Kidney epithelial cell (primary cell): Measurements from ENCODE around the gene ADCK1. TPM values are rescaled to one million over a fixed set of nuclear protein-coding genes. Genes with fewer than 3 reads are reported as not detected.

Experiments
- DNase-seq: peaks from one replicate; pipeline ENCODE4 v3.0.0-alpha.2; 2010; ENCODE audit warnings: low read depth
- H3K27me3 ChIP-seq: 2 replicates; pipeline ENCODE4 v1.6.0; 2011; ENCODE audit warnings: low read length; ENCODE audit not compliant: control insufficient read depth, insufficient read depth
- H3K36me3 ChIP-seq: 2 replicates; pipeline ENCODE4 v1.5.1; 2011; ENCODE audit warnings: low read length; ENCODE audit not compliant: control insufficient read depth, insufficient read depth
- H3K4me3 ChIP-seq: 2 replicates; pipeline ENCODE4 v1.5.1; 2011; ENCODE audit warnings: low read depth, mild to moderate bottlenecking, control low read depth, low read length
- CTCF ChIP-seq: IDR thresholded peaks from 2 replicates; pipeline ENCODE4 v1.5.1; 2011; ENCODE audit warnings: mild to moderate bottlenecking, moderate library complexity, low read length, control low read depth, inconsistent platforms; ENCODE audit not compliant: insufficient read depth, poor library complexity, severe bottlenecking
- total RNA-seq: library from RNA; depleted of rRNA; stranded (reverse); fragments of >200 nt; gene quantifications from 2 replicates; pipeline ENCODE4 v1.2.3, GENCODE V29; 2015

ADCK1 gene
- total RNA-seq, 1 donor from 2014 or later = 9.3 TPM

GRCh38 chr14:77973246-77973645 lies 173.3 kb downstream of the ADCK1 start:
- no peak for TF ChIP-seq CTCF
- no peak for DNase-seq
- H3K36me3 ChIP-seq = no peaks in the 10 kb centered on the region
- peaks cover 5% of the 10 kb centered on the region for H3K27me3 ChIP-seq
- no peak overlapping the region for H3K4me3 ChIP-seq

DNA sequence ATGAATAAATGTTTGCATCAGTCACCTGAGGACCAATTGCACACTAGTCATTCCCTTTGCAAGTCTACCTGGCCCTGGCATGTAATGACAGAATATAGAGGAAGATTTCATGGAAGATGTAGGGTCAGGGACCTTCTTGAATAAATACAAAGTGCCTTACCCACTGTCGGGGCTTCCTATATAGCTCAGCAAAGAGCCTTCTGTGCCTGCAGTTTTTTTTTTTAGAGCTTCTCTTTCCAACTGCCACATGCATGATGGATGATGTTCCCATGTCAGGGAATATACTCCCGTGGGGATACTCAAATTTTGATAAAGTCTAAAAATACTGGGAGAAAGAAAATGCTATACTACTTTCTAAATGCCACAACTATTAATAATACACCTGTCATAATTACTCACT lies 176.7 kb downstream of the ADCK1 start:
- Histone ChIP-seq H3K27me3 (peaks cover 15% of the 10 kb centered on the region), H3K36me3 (no peaks in the 10 kb centered on the region), H3K4me3 (no peak overlapping the region)
- no peak for DNase-seq
- TF ChIP-seq CTCF = no peak

DNA sequence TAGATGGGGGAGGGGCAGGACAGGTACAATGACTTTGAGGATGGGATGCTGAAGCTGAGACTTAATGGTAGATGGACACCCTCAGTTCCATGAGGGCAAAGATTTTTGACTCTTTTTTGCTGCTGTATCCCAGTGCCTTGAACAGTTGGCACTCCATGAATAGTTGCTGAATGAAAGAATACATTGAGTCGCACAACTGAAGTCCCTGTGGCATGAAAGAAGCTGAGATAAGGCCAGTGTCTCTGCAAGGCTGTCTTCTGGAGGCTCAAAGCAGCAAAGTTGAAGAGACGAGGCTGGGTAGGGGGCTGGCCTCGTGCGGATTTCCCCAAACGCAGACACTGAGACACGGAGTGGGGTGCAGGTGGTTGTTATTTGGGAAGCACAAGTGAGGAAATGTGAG lies 179.3 kb downstream of the ADCK1 start:
- H3K4me3 ChIP-seq = no peak overlapping the region
- H3K27me3 ChIP-seq = peaks cover 17% of the 10 kb centered on the region
- TF ChIP-seq CTCF = no peak
- H3K36me3 ChIP-seq = no peaks in the 10 kb centered on the region
- no peak for DNase-seq

DNA sequence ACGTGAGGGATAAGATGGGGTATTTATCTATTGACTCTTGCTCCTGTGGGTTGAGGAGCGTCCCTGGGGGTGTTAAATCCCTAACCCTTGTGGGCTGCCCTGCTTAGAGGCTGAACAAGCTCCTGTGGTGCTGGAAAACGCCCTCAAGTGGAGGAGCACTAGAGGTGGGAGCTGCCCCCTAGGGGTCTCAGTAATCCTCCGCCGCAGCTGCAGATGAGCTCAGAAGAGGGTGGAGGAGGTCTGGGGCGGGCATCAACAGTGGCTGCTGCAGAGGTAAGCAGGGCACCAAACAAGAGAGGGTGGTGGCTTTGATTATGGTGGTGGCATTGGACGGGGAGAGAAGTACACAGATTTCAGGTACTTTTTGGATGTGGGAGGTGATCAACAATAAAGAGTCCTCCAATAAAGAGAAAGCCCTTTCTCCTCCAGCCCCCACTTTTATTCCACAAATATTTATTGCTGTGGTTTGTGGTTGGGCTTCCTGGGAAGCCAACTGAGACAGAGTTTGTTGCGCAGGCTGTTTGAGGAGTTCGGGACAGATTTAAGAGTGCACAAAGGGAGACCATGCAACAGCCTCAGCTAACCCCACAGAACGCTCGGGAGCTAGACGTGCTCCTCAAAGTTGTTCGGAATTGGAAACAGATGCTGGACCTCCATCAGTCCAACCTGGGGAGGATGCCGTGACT lies 179.9 kb downstream of the ADCK1 start:
- H3K4me3 ChIP-seq = no peak overlapping the region
- no peak for DNase-seq
- H3K36me3 ChIP-seq = no peaks in the 10 kb centered on the region
- TF ChIP-seq CTCF = peak; percentile 43
- peaks cover 17% of the 10 kb centered on the region for H3K27me3 ChIP-seq

- no peak for DNase-seq
- no peak for TF ChIP-seq CTCF
- Histone ChIP-seq H3K27me3 (peaks cover 17% of the 10 kb centered on the region), H3K36me3 (no peaks in the 10 kb centered on the region), H3K4me3 (peak overlapping the region; percentile 38)
Measured at GRCh38 chr14:77980475-77981321, 180.8 kb downstream of the ADCK1 start.

Other genes with a start within 250 kb of the ADCK1 start
- 31.4 and 33.0 TPM in 2 replicates for gene SPTLC2, start 183.5 kb upstream of the ADCK1 start, total RNA-seq
- 12.0 and 12.9 TPM in 2 replicates for gene ALKBH1, start 92.1 kb upstream of the ADCK1 start, total RNA-seq
- 186 and 260 TPM in 2 replicates for gene SLIRP, start 92.0 kb upstream of the ADCK1 start, total RNA-seq
- 60.2 and 66.4 TPM in 2 replicates for gene SNW1, start 39.0 kb upstream of the ADCK1 start, total RNA-seq